ENCODE results near the gene LRRC73.

LRRC73 gene

DNA sequence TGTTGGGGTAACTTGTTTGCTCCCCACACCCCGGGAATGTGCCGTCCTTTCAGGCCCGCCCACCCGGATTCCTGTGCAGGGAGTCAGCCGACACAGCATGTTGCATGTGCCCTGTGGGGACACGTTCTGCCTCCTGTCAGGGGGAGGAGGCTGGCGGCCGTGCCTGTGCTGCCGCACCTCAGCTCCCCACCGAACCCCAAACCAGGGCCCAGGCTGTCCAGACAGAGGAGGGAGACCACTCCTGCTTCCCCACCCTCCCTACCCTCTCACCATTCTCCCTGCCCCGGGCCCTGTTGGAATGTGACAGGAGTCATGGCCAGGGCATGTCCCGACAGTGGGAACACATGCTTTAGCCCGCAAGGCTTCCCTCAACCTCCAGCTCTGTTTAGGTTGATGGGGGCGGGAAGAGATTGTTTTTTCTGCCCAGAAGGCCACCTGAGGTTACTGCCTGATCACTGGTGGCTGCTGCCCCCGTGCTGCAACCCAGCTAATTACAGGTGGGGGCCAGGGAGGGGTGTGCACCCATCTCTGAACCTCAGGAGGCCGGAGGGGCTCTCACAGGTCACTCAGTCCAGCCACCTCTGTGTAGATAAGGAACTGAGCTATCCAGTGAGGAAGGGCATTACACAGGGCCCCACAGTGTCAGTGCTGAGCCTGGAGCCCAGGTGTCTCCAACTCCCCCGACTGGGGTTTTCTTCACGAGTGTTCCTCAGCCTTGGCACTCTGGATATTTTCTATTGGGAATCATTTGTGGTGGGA lies 13.6 kb downstream of the LRRC73 start:
- H3K4me3 ChIP-seq (ENCODE audit: low read depth, low read length) = no peak overlapping the region
- no peak for DNase-seq (ENCODE audit: low read depth, low spot score)
- TF ChIP-seq, protein P1, sequence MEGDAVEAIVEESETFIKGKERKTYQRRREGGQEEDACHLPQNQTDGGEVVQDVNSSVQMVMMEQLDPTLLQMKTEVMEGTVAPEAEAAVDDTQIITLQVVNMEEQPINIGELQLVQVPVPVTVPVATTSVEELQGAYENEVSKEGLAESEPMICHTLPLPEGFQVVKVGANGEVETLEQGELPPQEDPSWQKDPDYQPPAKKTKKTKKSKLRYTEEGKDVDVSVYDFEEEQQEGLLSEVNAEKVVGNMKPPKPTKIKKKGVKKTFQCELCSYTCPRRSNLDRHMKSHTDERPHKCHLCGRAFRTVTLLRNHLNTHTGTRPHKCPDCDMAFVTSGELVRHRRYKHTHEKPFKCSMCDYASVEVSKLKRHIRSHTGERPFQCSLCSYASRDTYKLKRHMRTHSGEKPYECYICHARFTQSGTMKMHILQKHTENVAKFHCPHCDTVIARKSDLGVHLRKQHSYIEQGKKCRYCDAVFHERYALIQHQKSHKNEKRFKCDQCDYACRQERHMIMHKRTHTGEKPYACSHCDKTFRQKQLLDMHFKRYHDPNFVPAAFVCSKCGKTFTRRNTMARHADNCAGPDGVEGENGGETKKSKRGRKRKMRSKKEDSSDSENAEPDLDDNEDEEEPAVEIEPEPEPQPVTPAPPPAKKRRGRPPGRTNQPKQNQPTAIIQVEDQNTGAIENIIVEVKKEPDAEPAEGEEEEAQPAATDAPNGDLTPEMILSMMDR (IDR thresholded peaks at IDR 0.05; ENCODE audit: insufficient read depth, low read length, missing control alignments) = peak; percentile 67
- ChIA-PET CTCF (interaction anchor here (0.7 to 18.5 kb wide), 17 partner anchors 10 to 267 kb away, joined by 3 to 337 read pairs (median 6); partner anchors contain the start of genes DLK2, DNPH1, LRRC73 and POLR1C), POLR2A (interaction anchor here (1.3 kb wide), 1 partner anchor 19 kb away, joined by 4 read pairs; the partner anchor contains the start of gene TJAP1)

DNA sequence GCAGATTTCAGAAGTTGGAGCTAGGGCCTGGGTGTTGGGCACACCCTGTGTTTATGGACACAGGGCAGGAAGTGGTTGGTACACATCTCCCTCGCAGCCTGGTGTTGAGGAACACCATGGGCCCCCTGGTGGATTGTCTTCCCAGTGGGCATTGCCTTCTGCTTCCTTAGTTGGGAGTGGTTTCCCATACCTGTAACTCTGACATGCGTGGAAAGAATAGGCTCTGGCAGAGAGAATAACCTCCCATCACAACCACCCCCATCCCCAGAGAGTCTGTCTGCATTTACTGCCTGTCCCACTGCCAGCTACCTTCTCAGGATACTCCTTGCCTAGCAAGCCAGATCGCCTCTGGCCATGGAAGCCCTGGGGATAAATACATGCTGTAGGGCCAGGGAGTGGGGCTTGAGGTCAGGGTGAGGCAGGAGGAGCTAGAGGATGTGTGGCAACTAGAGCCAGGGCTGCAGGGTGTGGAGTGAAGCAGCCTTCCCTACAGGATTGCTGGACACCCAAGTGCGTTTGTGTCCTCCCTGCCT lies 14.7 kb downstream of the LRRC73 start:
- ChIA-PET POLR2A (interaction anchor here (1.2 kb wide), 1 partner anchor 68 kb away, joined by 3 read pairs; the partner anchor contains the start of gene ABCC10), CTCF (interaction anchor here (0.7 to 18.5 kb wide), 15 partner anchors 10 to 266 kb away, joined by 3 to 337 read pairs (median 6); partner anchors contain the start of genes DLK2, DNPH1, LRRC73 and POLR1C)
- TF ChIP-seq, protein P1 (IDR thresholded peaks at IDR 0.05; ENCODE audit: insufficient read depth, low read length, missing control alignments) = peak; percentile 11
- no peak overlapping the region for H3K4me3 ChIP-seq (ENCODE audit: low read depth, low read length)
- no peak for DNase-seq (ENCODE audit: low read depth, low spot score)

DNA sequence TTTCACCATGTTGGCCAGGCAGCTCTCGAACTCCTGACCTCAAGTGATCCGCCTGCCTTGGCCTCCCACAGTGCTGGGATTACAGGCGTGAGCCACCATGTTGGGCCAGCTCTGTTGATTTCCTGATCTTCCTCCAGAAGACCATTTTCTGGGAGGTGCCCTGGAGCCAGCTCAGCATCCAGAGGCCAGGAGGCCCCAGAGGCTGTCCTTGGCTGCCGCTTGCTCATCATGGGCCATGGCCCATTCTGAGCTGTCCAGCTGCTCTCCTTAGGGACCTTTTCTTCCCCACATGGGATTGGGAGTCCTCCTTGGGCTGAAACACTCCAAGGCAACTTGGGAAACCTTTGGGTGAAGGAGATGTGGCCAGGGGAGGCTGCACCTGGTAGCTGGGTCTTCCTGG lies 15.4 kb downstream of the LRRC73 start:
- H3K4me3 ChIP-seq (ENCODE audit: low read depth, low read length) = no peak overlapping the region
- POLR2A ChIA-PET = interaction anchor here (0.9 to 1.2 kb wide), 2 partner anchors 12 to 67 kb away, joined by 3 read pairs; partner anchors contain the start of gene ABCC10
- CTCF ChIA-PET = interaction anchor here (0.7 to 18.5 kb wide), 7 partner anchors 9 to 233 kb away, joined by 3 to 337 read pairs (median 21); partner anchors contain the start of genes DLK2, LRRC73 and TJAP1
- DNase-seq (ENCODE audit: low read depth, low spot score) = no peak
- TF ChIP-seq, protein P1 (IDR thresholded peaks at IDR 0.05; ENCODE audit: insufficient read depth, low read length, missing control alignments) = no peak

DNA sequence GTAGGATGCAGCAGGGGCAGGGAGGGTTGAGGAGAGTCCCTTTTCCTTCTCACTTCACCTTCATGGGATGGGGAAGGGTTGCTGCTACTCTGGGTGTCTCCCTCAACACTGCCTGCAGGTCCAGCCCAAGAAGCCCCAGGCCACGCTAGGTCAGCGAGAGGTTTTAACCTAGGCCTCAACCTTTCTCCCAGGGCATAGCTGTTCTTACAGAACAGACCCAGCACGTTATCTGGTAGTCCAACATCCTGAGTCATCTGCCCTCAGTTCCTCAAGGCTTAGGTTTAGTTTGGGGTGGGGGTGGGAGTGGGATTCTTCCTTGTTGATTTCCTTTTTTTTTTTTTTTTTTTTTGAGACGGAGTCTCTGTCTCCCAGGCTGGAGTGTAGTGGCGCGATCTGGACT lies 15.8 kb downstream of the LRRC73 start:
- no peak overlapping the region for H3K4me3 ChIP-seq (ENCODE audit: low read depth, low read length)
- TF ChIP-seq, protein P1 (IDR thresholded peaks at IDR 0.05; ENCODE audit: insufficient read depth, low read length, missing control alignments) = no peak
- CTCF ChIA-PET = interaction anchor here (1.5 to 18.5 kb wide), 5 partner anchors 9 to 43 kb away, joined by 3 to 337 read pairs (median 30); partner anchors contain the start of genes DLK2, LRRC73 and TJAP1
- no peak for DNase-seq (ENCODE audit: low read depth, low spot score)
- POLR2A ChIA-PET = interaction anchor here (0.9 to 1.2 kb wide), 2 partner anchors 13 to 67 kb away, joined by 3 read pairs; partner anchors contain the start of gene ABCC10

DNA sequence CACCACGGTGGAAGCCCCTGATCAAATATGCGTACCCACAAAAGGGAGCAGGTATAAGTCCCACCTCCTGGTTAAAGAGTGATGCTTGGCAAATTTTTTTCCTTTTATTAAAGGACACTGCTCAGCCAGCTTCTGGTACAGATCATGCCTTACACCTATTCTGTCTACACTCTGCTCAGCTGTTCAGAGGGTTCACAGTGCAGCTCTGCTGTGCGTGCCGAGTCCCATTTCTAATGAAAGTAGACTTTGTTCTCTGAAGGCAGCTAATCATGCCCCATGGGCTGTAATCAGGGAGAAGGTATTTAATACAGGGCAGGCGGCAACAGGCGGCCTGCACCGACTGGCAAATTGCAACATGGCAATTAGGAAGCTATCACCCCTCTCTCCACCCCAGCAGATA lies 16.3 kb downstream of the LRRC73 start:
- POLR2A ChIA-PET = interaction anchor here (0.9 to 2.0 kb wide), 2 partner anchors 13 kb away, joined by 3 to 4 read pairs; no protein-coding TSS in a partner anchor
- no peak overlapping the region for H3K4me3 ChIP-seq (ENCODE audit: low read depth, low read length)
- no peak for DNase-seq (ENCODE audit: low read depth, low spot score)
- CTCF ChIA-PET = interaction anchor here (0.9 to 18.5 kb wide), 6 partner anchors 8 to 107 kb away, joined by 3 to 337 read pairs (median 26); partner anchors contain the start of genes DLK2, LRRC73 and TJAP1
- TF ChIP-seq, protein P1 (IDR thresholded peaks at IDR 0.05; ENCODE audit: insufficient read depth, low read length, missing control alignments) = no peak

Data from AG04449 (cell line).